ENCODE data around the gene KRT13. TPM values are rescaled to one million over a fixed set of nuclear protein-coding genes. Genes with fewer than 3 reads are reported as not detected.

The KRT13 gene
- total RNA-seq, 2 donors from 2014 or later: not detected

- H3K27me3 Mint-ChIP-seq: peaks cover 5% of the 10 kb centered on the region
- H3K9me3 ChIP-seq (ENCODE audit: control insufficient read depth, low read length, poor library complexity, severe bottlenecking): no peaks in the 10 kb centered on the region
- H3K36me3 Mint-ChIP-seq (ENCODE audit: low read depth): no peaks in the 10 kb centered on the region
- peak overlapping the region; percentile 59 for H3K27ac Mint-ChIP-seq
- peak overlapping the region; percentile 41 for H3K4me3 Mint-ChIP-seq
- H3K4me1 Mint-ChIP-seq: peaks cover 23% of the 10 kb centered on the region
- ATAC-seq (no peak), DNase-seq (no peak)
These were observed 15.1 kb downstream of the KRT13 start for GRCh38 chr17:41490000-41490990.

GRCh38 chr17:41489531-41489930 is 15.9 kb downstream of the KRT13 start, which contains the start of gene KRT36:
KRT36 (minus strand) TSS chr17:41489910; CDS start chr17:41489864, 46 bp downstream.
- H3K4me3 Mint-ChIP-seq: peak within 1 kb of the TSS; percentile 41
- H3K36me3 Mint-ChIP-seq (ENCODE audit: low read depth): no peaks in the 10 kb centered on the region
- H3K4me1 Mint-ChIP-seq: peaks cover 20% of the 10 kb centered on the region
- H3K27ac Mint-ChIP-seq: peak within 1 kb of the TSS; percentile 59
- H3K9me3 ChIP-seq (ENCODE audit: control insufficient read depth, low read length, poor library complexity, severe bottlenecking): no peaks in the 10 kb centered on the region
- no peak for DNase-seq
- H3K27me3 Mint-ChIP-seq: peaks cover 9% of the 10 kb centered on the region
- ATAC-seq: no peak

GRCh38 chr17:41486809-41487530 is 18.4 kb downstream of the KRT13 start:
- DNase-seq: no peak

GRCh38 chr17:41486316-41486715 is 19.1 kb downstream of the KRT13 start:
- DNase-seq (no peak), ATAC-seq (no peak)
- H3K27me3 Mint-ChIP-seq: peaks cover 18% of the 10 kb centered on the region
- H3K36me3 Mint-ChIP-seq (ENCODE audit: low read depth): no peaks in the 10 kb centered on the region
- H3K4me3 Mint-ChIP-seq: no peak overlapping the region
- peaks cover 16% of the 10 kb centered on the region for H3K4me1 Mint-ChIP-seq
- no peaks in the 10 kb centered on the region for H3K9me3 ChIP-seq (ENCODE audit: control insufficient read depth, low read length, poor library complexity, severe bottlenecking)
- no peak overlapping the region for H3K27ac Mint-ChIP-seq

More at GRCh38 chr17:41486809-41487530, 18.4 kb downstream of the KRT13 start:
- H3K36me3 Mint-ChIP-seq (ENCODE audit: low read depth): no peaks in the 10 kb centered on the region
- H3K4me3 Mint-ChIP-seq: no peak overlapping the region
- peaks cover 16% of the 10 kb centered on the region for H3K4me1 Mint-ChIP-seq
- H3K9me3 ChIP-seq (ENCODE audit: control insufficient read depth, low read length, poor library complexity, severe bottlenecking): no peaks in the 10 kb centered on the region
- ATAC-seq: no peak
- peaks cover 18% of the 10 kb centered on the region for H3K27me3 Mint-ChIP-seq
- H3K27ac Mint-ChIP-seq: no peak overlapping the region

- no peaks in the 10 kb centered on the region for H3K9me3 ChIP-seq (ENCODE audit: control insufficient read depth, low read length, poor library complexity, severe bottlenecking)
- peaks cover 9% of the 10 kb centered on the region for H3K4me1 Mint-ChIP-seq
- ATAC-seq: no peak
- no peaks in the 10 kb centered on the region for H3K36me3 Mint-ChIP-seq (ENCODE audit: low read depth)
- peaks cover 18% of the 10 kb centered on the region for H3K27me3 Mint-ChIP-seq
- no peak overlapping the region for H3K4me3 Mint-ChIP-seq
- no peak overlapping the region for H3K27ac Mint-ChIP-seq
- DNase-seq: no peak
These were observed 20.2 kb downstream of the KRT13 start for GRCh38 chr17:41484920-41485904.

- Mint-ChIP-seq H3K27ac (peak overlapping the region; percentile 74), H3K27me3 (peaks cover 18% of the 10 kb centered on the region), H3K4me3 (no peak overlapping the region), H3K36me3 (ENCODE audit: low read depth) (no peaks in the 10 kb centered on the region), H3K4me1 (peaks cover 3% of the 10 kb centered on the region)
- ATAC-seq (no peak), DNase-seq (no peak)
- H3K9me3 ChIP-seq (ENCODE audit: control insufficient read depth, low read length, poor library complexity, severe bottlenecking): no peaks in the 10 kb centered on the region
These were observed 21.2 kb downstream of the KRT13 start for GRCh38 chr17:41483991-41484826.

- H3K4me1 Mint-ChIP-seq: peaks cover 5% of the 10 kb centered on the region
- ATAC-seq (no peak), DNase-seq (no peak)
- peak overlapping the region; percentile 74 for H3K27ac Mint-ChIP-seq
- no peaks in the 10 kb centered on the region for H3K9me3 ChIP-seq (ENCODE audit: control insufficient read depth, low read length, poor library complexity, severe bottlenecking)
- peaks cover 18% of the 10 kb centered on the region for H3K27me3 Mint-ChIP-seq
- no peak overlapping the region for H3K4me3 Mint-ChIP-seq
- H3K36me3 Mint-ChIP-seq (ENCODE audit: low read depth): no peaks in the 10 kb centered on the region
These were observed 21.9 kb downstream of the KRT13 start for GRCh38 chr17:41483531-41483930.

- no peaks in the 10 kb centered on the region for H3K9me3 ChIP-seq (ENCODE audit: control insufficient read depth, low read length, poor library complexity, severe bottlenecking)
- H3K27me3 Mint-ChIP-seq: peaks cover 14% of the 10 kb centered on the region
- DNase-seq (no peak), ATAC-seq (no peak)
- H3K4me1 Mint-ChIP-seq: peaks cover 5% of the 10 kb centered on the region
- no peaks in the 10 kb centered on the region for H3K36me3 Mint-ChIP-seq (ENCODE audit: low read depth)
- H3K4me3 Mint-ChIP-seq: no peak within 1 kb of the TSS
- H3K27ac Mint-ChIP-seq: peak within 1 kb of the TSS; percentile 51
These were observed 24.4 kb downstream of the KRT13 start, which contains the start of gene KRT35 for GRCh38 chr17:41481036-41481435. KRT35 (minus strand) TSS chr17:41481151; CDS start chr17:41481097, 54 bp downstream.

- ATAC-seq: no peak
- Mint-ChIP-seq H3K27ac (no peak overlapping the region), H3K27me3 (peaks cover 13% of the 10 kb centered on the region), H3K4me1 (peaks cover 5% of the 10 kb centered on the region), H3K4me3 (no peak overlapping the region), H3K36me3 (ENCODE audit: low read depth) (no peaks in the 10 kb centered on the region)
- no peaks in the 10 kb centered on the region for H3K9me3 ChIP-seq (ENCODE audit: control insufficient read depth, low read length, poor library complexity, severe bottlenecking)
- DNase-seq: no peak
These were observed 24.8 kb downstream of the KRT13 start for GRCh38 chr17:41480581-41480980.

- DNase-seq (no peak), ATAC-seq (no peak)
- H3K4me3 Mint-ChIP-seq: no peak overlapping the region
- H3K27me3 Mint-ChIP-seq: peaks cover 13% of the 10 kb centered on the region
- H3K36me3 Mint-ChIP-seq (ENCODE audit: low read depth): no peaks in the 10 kb centered on the region
- H3K9me3 ChIP-seq (ENCODE audit: control insufficient read depth, low read length, poor library complexity, severe bottlenecking): no peaks in the 10 kb centered on the region
- no peak overlapping the region for H3K27ac Mint-ChIP-seq
- peaks cover 5% of the 10 kb centered on the region for H3K4me1 Mint-ChIP-seq
These were observed 25.3 kb downstream of the KRT13 start for GRCh38 chr17:41480136-41480535.

GRCh38 chr17:41478237-41478636 is 27.2 kb downstream of the KRT13 start:
- peaks cover under 1% of the 10 kb centered on the region for H3K27me3 Mint-ChIP-seq
- ATAC-seq (no peak), DNase-seq (no peak)
- no peaks in the 10 kb centered on the region for H3K9me3 ChIP-seq (ENCODE audit: control insufficient read depth, low read length, poor library complexity, severe bottlenecking)
- H3K4me3 Mint-ChIP-seq: no peak overlapping the region
- H3K27ac Mint-ChIP-seq: no peak overlapping the region
- H3K4me1 Mint-ChIP-seq: peaks cover 2% of the 10 kb centered on the region
- H3K36me3 Mint-ChIP-seq (ENCODE audit: low read depth): no peaks in the 10 kb centered on the region

Data from T-helper 17 cell (primary cell).